GM18520 (cell line): ENCODE results near the gene CFAP46.
"Not testable (repeated sequence)": the region's sequence is repeated elsewhere in the genome, so short reads cannot be mapped to it uniquely, and the experiment has no call there.

Experiments used
- ATAC-seq: cut with Tn5 transposase; IDR thresholded peaks from one replicate; pipeline ENCODE4 v1.9.1; 2021; ENCODE audit not compliant: unreplicated experiment

The CFAP46 gene

DNA sequence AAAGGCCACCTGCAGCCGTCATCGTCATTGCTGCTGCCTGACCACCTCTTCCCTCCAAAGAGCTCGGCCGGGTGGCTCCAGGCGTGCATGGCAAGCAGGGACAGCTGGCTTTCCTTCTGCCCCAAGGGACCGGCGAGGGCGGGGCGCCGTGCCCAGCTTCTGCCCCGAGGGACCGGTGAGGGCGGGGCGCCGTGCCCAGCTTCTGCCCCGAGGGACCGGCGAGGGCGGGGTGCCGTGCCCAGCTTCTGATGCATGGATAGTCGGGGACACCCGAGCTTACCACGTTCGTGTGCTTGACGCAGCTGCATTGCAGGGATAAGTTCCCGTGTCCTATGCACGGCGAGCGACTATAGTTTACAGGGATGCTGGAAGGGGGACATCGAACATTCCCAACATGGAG lies 27.0 kb downstream of the CFAP46 start:
- no peak for ATAC-seq

DNA sequence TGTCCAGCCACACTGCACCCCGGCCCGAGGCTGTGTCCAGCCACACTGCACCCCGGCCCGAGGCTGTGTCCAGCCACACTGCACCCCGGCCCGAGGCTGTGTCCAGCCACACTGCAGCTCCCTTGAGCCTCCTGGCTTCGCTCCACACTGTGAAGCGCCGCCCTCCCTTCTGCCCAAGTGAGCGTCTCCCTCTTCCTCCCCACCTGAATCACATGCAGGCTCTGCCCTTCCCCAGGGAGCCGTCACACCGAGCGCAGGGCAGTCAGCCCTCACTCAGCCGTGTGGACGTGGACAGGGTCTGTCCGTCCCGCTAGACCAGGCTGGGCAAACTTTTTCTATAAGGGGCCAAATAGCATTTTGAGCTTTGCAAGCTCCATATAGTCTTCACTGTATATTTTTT lies 27.6 kb downstream of the CFAP46 start:
- no peak for ATAC-seq

DNA sequence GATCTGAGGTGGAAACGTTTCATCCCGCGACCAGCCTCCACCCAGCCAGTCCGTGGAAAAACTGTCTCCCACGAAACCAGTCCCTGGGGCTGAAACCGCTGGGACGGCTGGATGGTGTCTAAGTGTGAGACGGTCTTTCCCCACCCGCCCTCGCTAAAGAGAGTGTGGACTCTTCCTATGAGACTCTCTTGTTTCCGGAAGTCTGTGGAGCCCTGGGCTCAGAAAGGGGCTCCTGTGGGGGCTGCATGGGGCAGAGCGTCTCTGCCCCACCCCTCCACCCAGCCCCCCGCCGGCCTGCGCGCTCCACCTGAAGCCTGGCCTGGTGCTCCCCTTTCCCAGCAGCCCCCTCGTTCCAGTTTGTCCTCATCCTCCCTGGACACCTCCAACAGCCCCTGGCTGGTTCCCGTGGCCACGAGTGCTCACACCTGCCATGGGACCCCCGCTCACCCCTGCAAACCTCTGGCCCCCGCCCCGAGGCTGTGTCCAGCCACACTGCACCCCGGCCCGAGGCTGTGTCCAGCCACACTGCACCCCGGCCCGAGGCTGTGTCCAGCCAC lies 28.7 kb downstream of the CFAP46 start:
- ATAC-seq, result no peak

DNA sequence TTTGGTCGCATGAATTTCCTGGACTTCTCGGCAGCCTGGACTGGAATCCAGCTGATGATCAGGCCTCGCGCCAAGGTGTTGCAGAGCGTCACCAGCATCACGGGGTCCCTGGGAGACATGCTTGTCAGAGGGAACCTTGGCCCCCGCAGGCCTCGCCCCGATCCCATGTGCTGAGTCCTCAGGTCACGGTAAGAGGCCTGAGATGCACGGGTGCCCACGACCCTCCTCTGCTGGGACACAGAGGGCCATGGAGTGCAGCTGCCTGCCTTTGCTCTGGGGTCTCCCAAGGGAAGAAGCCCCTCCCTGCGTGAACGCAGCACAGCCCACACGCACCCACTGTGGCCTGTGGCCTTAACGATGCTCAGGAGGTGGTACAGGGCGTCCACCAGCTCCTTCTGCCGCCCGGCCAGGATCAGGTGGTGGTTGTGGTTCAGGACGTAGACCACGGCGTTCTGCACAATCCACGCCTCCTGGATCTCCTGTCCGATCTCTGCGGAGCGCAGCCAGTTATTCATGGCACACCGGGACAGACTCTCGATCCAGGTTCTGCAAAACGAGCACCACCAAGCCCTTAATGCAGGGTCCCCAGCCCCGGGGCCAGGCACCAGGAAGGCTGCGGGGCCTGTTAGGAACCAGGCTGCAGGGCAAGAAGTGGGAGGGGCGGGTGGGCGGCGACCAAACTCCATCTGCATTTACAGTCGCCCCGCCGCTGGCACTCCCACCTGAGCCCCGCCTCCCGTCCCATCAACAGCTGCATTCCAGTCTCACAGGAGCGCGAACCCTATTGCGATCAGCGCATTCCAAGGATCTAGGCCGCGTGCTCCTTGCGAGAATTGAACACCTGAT lies 29.4 kb downstream of the CFAP46 start:
- ATAC-seq, result no peak

DNA sequence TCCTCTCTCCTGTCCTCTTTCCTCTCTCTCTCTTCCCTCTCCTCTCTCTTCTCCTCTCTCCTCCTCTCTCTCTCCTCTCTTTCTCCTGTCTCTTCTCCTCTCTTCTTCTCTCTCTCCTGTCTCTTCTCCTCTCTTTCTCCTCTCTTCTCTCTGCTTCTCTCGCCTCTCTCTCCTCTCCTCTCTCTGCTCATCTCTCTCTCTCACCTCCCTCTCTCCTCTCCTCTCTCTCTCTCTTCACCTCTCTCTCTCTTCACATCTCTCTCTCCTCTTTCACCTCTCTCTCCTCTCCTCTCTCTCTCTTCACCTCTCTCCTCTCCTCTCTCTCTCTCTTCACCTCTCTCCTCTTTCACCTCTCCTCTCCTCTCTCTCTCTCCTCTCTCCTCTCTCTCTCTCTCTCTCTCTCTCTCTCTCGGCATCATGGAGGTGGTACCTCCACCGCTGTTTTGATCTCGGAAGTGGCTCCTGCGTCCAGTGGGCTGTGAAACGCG lies 30.1 kb downstream of the CFAP46 start:
- no peak for ATAC-seq

DNA sequence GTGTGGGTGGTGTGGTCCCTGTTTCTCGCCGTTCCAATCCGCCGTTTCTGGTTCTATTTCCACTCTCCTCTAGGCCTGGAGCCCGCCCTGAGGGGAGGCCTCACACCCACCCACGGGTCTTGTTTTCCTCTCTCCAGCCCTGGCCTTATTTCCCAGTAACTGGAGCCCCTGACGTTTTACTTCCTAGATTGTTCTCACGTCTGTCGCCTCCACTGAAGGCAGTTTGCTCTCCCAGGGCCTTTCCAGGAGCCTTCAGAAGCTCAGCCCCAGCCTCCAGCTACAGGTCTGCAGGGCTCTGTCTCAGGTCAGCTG lies 30.6 kb downstream of the CFAP46 start:
- no peak for ATAC-seq

DNA sequence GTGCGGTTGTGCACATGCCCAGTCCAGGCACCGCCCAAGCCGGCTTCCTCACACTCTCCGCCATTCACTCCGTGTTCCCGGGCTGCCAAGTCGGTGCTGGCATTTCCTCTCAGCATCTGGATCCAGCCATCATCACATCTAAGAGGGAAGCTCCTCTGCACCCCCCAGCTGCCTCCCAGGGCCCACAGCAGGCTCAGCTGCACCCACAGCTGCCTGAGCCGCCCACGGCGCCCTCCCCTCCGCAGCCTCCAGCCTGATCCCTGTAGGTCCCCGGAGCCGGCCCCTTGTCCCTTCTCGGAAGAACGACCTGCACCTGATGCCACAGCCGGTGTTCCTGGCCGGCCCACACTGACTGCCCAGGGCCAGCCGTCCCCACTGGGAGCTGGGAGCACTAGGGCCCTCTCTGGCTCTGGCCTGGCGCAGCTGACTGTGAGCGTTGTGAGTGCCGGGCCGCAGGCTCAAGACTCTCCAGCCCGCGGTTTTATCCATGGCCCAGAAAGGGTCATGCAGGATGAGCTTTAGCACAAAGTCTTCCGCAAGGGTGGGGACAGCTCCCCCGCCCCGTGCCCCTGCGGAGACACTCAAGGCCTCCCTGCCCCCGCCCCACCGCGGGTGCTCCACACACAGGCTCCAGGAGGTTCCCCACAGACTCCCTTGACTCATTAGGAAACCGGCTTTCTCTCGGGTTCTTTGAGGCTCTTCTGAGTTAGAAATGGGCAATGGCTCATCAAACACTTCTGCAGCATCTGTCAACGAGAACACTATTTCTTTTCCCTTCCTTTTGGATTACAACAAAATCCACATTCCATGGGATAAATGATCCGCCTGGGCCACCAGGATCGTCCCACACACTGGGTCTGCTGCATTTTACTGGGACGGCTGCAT lies 31.2 kb downstream of the CFAP46 start:
- ATAC-seq, result no peak

DNA sequence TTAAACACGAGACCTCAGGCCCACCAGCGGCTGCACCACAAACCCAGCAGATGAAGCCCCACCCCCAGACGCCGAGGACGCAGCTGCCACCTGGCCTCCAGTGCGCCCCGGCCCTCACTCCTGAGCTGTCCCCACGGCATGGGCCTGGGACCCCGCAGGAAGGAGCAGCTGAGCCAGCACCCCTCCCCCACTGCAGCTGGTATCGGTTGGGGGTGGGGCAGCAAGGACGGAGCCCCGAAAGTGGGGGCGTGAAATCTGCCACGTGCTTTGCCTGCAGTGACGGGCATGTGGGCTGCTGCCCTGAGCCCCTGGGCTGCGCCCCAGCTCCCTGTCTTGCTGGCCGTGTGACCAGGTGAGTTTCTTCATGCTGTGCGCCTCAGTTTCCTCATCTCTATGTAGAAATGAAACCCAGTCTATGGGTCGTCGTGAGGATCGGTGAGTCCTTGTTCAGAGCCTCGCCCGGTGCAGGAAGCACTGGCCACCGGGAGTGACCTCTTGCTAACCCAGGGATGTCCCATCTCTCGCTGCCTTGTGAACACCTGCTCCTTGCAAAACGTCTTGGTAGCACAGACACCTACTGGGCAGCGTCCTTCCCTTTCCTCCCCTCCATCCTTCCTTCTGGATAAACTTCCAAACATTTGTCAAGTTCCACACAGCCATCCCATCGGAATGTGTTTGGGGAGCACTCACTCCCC lies 32.0 kb downstream of the CFAP46 start:
- no peak for ATAC-seq

DNA sequence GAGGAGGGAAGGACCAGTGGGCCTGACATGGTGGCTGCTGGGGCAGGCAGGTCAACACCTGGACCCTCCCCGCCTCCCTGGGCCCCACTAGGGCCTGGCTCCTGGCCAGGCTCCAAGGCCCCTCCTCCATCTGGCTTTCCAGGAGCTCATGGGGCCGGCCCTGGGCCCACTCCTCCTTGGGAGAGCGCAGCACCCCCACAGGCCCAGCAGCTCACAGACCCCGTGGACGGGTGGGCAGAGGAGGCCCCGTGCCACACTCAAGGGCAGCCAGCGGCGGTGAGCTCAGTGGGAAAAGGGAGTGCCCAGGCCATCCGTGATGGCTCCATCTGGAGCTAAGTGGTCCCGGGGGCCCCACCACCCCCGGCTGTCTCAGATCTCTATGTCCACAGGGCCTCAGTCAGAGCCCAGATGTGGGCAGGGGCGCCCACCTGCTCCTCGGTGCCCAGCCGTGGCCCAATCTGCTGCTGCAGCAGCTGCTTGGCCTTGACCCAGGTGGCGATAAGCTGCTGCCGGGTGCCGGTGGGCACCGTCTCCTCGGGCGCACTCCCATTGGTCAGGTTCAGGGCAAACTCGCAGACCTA lies 32.8 kb downstream of the CFAP46 start:
- ATAC-seq, result no peak

DNA sequence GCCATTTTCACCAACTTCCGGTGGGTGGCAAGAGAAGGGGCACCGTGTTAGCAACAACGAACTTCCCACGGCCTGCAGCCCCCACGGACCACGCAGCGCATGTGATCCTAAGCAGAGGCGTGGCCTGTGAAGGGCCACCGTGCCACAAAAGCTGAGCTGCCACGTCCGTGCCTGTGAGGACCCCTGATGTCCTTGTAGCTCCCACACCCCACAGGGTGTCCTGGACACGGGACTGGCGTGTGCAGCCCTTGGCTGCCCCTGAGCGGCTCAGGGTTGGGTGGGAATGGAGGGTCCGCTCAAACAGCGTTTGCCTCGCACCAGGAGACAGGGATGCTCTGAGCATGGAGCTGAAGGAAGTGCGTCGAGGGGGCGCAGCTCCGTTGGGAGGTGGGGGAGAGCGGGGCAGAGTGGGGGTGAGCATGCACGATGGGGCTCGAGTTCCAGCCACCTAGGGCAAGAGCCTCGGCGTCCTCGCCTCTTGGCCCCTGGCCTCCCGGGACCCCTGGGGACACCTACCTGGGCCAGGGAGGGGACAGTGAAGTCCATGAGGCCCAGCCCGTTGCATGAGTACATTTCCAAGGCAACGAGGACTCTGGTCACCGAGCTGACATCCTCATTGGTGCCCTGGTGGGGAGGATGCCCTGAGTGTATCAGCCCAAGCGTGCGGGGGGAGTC lies 33.6 kb downstream of the CFAP46 start:
- no peak for ATAC-seq

DNA sequence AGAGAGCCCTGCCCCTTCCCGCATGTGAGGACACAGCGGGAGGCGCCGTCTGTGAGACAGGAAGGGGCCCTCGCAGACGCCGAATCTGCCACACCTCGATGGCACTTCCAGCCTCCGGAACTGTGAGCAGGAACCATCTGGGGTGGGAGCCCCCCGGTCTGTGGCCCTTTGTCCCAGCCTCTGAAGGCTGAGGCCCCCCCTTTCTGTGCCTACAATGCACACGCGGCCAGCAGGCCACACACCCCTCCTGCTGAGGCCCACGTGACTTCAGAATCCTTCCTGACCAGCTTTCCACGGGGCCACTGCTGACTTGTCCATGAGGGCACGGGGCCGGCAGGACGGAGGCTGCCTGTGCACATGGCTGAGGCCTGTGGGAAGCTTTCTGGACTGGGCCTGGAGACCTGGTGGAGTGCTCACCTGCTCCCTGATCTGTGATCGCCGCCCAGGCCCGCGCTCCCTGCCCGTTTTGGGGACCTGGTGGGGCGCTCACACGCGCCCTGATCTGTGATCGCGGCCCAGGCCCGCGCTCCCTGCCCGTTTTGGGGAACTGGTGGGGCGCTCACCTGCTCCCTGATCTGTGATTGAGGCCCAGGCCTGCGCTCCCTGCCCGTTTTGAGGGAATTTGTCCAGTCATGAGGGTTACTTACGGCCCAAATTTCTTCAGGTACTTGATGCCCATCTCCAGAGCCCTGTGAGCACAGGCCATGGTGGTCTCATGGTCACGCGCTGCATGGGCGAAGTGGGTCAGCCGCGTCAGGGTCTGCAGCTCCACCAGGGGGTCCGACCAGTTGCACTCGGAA lies 34.3 kb downstream of the CFAP46 start:
- ATAC-seq, result no peak

DNA sequence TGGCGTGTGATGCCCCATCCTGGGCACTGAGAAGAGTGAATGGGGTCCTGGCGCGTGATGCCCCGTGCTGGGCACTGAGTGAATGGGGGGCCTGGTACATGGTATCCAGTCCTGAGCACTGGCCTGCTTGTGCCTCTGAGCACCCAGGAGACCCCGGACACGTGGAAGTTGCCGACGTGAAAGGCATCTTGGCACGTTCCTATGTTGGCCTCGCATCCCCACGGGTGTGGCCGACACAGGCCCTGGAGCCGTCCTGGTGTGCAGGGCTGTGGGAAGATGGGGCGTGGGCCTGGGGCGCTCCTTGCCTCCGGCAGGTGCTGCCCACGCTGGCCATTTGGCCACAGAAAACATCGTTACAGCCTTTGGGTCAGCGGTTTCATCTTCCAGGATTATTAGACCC lies 35.5 kb downstream of the CFAP46 start:
- ATAC-seq, result no peak

DNA sequence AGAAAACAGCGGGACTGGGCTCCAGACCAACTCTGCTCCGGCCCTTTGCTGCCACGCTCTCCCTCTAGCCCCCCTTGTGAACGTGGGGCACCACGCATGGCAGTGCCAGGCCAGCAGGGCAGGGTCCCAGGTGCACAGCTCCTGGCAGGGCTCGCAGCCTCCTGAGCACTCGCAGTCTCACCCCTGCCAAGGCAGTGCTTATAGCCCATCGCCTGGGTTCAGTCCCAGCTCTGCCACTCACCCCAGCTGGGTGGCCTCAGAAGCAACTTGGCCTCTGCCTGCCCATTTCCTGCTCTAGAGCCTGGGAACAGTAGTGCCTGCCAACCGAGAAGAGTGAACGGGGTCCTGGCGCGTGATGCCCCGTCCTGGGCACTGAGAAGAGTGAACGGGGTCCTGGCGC lies 36.3 kb downstream of the CFAP46 start:
- no peak for ATAC-seq

DNA sequence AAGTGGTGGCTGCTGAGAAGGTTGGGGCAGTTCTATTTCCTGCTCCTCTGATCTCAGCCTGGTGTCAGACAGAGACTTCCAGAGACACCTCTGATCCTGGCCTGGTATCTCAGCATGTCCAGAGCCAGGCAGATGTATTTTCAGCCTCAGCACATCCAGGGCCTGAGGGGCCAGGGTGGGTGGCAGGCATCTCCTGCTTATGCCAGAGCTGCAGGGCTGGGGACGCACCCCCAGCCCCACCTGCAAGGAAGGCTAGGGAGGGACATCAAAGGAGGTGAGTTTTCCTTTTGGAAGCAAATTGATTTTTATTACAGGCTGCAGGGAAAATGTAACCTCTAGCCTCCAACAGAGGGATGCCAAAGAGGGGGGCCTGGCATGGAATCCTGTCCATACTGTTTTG lies 36.7 kb downstream of the CFAP46 start:
- no peak for ATAC-seq

DNA sequence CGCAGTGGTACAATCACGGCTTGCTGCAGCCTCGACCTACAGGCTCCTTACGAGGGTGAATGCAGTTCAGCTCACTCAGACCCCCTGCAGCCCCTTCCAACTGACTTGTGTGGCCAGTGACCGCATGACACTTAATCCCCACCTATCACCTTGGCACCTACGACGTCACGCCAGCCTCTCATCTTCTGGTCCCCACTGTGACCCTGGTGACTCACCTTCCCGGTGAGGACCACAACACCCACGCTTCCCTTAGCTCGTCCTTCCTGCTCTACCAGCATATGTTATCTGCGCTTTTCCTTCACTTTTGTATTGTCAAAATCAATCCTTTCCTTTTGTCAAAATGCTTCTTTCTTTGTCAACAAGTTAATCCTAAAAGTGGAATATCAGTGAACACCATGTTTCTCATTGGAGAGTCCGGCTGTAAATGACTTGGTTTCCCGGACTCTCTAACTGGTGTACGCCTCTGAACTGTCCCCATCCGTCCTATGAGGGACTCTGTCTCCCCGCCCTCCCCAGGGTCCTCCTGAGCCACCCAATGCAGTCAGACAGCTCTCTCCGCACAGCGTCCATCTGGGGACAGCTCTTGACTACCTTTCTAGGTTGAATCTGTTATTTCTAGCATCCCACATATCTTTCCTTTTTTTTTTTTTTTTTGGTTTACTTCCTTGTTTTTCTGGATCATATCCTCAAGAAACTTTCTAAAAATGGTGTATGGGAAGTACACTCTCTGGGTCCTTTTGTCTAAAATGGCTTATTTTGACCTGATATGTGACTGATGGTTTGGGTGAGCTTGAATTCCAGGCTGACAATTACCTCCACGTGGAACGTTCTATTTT lies 37.3 kb downstream of the CFAP46 start:
- ATAC-seq, result no peak

DNA sequence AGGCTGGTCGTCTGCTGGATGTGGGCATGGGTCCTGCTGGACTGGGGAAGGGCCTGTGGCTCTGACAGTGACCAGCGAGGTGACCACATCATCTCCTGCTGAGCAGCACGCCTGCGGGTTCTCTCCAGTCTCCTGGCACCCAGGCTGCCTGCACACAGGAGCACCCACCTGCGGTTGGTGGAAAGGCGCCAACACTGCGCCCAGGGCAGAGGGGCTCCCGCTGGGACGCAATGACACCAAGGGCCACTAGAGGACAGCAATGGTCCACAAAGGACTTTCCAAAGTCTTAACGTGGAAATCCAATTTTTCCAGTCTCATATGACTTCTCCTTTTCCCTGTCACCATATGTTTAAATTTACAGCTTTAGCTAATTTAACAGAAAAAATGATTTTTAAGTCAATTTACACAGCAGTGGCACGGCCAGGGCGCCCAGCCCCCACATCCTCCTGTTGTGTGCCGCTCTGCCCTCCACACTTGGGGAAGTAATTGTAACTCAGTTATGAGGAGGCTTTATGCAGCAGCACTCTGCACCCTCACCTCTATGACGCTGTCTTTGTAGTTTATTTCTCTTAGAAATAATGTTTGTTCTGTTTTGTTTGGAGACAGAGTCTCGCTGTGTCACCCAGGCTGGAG lies 38.1 kb downstream of the CFAP46 start:
- ATAC-seq, result no peak

DNA sequence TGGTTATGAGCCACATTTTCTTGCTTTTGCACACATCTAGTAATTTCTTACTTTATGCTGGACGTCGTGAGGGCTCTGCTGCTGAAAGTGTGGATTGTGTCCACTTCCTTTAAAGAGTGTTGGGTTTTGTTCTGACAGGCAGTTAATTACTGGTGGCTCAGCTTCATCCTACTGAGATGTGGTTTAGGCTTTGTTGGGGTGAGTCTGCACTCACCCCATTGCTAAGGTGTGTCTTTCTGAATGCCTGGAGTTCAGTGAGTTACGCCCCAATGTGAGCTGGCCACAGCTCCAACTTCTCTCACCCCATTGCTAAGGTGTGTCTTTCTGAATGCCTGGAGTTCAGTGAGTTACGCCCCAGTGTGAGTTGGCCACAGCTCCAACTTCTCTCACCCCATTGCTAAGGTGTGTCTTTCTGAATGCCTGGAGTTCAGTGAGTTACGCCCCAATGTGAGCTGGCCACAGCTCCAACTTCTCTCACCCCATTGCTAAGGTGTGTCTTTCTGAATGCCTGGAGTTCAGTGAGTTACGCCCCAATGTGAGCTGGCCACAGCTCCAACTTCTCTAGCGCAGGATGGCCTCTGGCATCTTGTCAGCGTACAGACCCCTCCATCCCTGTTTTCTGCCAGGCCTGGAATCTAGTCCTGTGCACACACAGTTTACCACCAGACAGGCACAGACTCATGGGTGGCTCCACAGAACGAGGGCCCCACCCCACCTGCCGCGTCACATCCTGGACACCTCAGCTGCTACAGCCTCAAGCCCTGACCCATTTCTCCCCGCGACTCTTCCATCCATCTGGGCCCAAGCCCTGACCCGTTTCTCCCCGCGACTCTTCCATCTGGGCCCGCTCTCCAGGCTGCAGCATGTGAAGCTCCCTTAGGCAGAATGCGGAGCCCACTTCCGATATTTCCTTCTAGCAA lies 39.5 kb downstream of the CFAP46 start:
- ATAC-seq, result not testable (repeated sequence)
